Esophagus squamous epithelium (tissue), 4 donors: ENCODE results near the gene RABGAP1L.

Experiments used
- POLR2A ChIP-seq, 4 donors: fragments of 450-650 bp; IDR thresholded peaks; one replicate each; pipeline ENCODE4 v1.6.1; 2017; ENCODE audit warnings: antibody characterized with exemption in 4 of 4, mild to moderate bottlenecking in 4 of 4, moderate library complexity in 3 of 4
- TF ChIP-seq, protein P1 (sequence below), 6 experiments: fragments of 450-650 bp in 4 of 6; fragments of 200-600 bp in 2 of 6; sonication (generic) in 2 of 6; IDR thresholded peaks; one replicate each; pipeline ENCODE4 v1.5.1; 2016 to 2019; ENCODE audit warnings: antibody characterized with exemption in 6 of 6, mild to moderate bottlenecking in 4 of 6, moderate library complexity in 4 of 6

DNA sequence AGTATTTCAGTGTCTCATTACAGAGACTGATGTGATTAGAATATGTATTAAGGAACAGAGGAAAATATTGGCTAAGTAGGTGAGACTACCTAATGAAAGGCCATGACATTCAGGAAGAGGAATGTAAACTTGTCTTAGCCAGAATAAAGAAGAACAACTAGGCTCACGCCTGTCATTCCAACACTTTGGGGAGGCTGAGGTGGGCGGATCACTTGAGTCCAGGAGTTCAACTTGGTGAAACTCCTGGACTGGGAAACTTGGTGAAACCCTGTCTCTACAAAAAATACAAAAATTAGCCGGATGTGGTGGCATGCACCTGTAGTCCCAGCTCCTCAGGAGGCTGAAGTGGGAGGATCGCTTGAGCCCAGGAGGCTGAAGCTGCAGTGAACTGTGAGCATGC lies 825.6 kb downstream of the RABGAP1L start:
- no peak for TF ChIP-seq POLR2A (IDR thresholded peaks at IDR 0.05)
- TF ChIP-seq, protein P1, sequence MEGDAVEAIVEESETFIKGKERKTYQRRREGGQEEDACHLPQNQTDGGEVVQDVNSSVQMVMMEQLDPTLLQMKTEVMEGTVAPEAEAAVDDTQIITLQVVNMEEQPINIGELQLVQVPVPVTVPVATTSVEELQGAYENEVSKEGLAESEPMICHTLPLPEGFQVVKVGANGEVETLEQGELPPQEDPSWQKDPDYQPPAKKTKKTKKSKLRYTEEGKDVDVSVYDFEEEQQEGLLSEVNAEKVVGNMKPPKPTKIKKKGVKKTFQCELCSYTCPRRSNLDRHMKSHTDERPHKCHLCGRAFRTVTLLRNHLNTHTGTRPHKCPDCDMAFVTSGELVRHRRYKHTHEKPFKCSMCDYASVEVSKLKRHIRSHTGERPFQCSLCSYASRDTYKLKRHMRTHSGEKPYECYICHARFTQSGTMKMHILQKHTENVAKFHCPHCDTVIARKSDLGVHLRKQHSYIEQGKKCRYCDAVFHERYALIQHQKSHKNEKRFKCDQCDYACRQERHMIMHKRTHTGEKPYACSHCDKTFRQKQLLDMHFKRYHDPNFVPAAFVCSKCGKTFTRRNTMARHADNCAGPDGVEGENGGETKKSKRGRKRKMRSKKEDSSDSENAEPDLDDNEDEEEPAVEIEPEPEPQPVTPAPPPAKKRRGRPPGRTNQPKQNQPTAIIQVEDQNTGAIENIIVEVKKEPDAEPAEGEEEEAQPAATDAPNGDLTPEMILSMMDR (IDR thresholded peaks at IDR 0.05): no peak
